Activated T-cell treated with anti-CD3 and anti-CD28 coated beads, Interleukin-2, amount 50 U/mL, for 48 hours (primary cell): ENCODE results near the gene NSUN4.
A peak's percentile ranks its signal among the peaks of the same experiment; 100 is the strongest.

Experiments
- DNase-seq, 2 experiments: peaks; one replicate each; pipeline ENCODE4 v3.0.0-alpha.2; 2020

The NSUN4 gene

GRCh38 chr1:46368791-46369190, 28.2 kb downstream of the NSUN4 start:
- DNase-seq = no peak

- no peak for DNase-seq
These were observed 29.1 kb downstream of the NSUN4 start for GRCh38 chr1:46369542-46370213.

GRCh38 chr1:46370214-46370633, 29.6 kb downstream of the NSUN4 start:
- no peak for DNase-seq

- no peak for DNase-seq
These were observed 31.8 kb downstream of the NSUN4 start for GRCh38 chr1:46372431-46372830.

GRCh38 chr1:46379996-46380395, 39.4 kb downstream of the NSUN4 start:
- no peak for DNase-seq

- no peak for DNase-seq
These were observed 39.9 kb downstream of the NSUN4 start for GRCh38 chr1:46380508-46380907.

- no peak for DNase-seq
These were observed 52.9 kb downstream of the NSUN4 start for GRCh38 chr1:46393510-46393909.

- DNase-seq = peak; percentile 51 to 69
These were observed 53.7 kb downstream of the NSUN4 start, which contains the start of gene FAAH for GRCh38 chr1:46394108-46394871. Gene FAAH, plus strand, starts transcription at chr1:46394317. Its CDS starts 32 bp downstream, at chr1:46394349.

GRCh38 chr1:46394872-46395465, 54.4 kb downstream of the NSUN4 start:
- DNase-seq = no peak

GRCh38 chr1:46396441-46397398, 56.1 kb downstream of the NSUN4 start:
- DNase-seq = no peak

GRCh38 chr1:46399307-46399706, 58.7 kb downstream of the NSUN4 start:
- DNase-seq = no peak

GRCh38 chr1:46400421-46400820, 59.8 kb downstream of the NSUN4 start:
- no peak for DNase-seq

GRCh38 chr1:46401154-46401913, 60.7 kb downstream of the NSUN4 start:
- no peak for DNase-seq

- no peak for DNase-seq
These were observed 61.5 kb downstream of the NSUN4 start for GRCh38 chr1:46401964-46402626.

- DNase-seq = no peak
These were observed 63.3 kb downstream of the NSUN4 start for GRCh38 chr1:46403916-46404315.

GRCh38 chr1:46404482-46405196, 64.0 kb downstream of the NSUN4 start:
- DNase-seq = no peak

- DNase-seq = no peak
These were observed 64.6 kb downstream of the NSUN4 start for GRCh38 chr1:46405197-46405555.

GRCh38 chr1:46405724-46406123, 65.1 kb downstream of the NSUN4 start:
- DNase-seq = no peak

GRCh38 chr1:46406881-46407608, 66.4 kb downstream of the NSUN4 start:
- no peak for DNase-seq

- no peak for DNase-seq
These were observed 67.0 kb downstream of the NSUN4 start for GRCh38 chr1:46407636-46408035.
